Mesendoderm (in vitro differentiated cells): Measurements from ENCODE around the gene LENEP.

Source experiments
- DNase-seq: peaks from one replicate; pipeline ENCODE4 v3.0.0; 2013
- H2AK5ac ChIP-seq: 2 replicates; pipeline ENCODE4 v1.6.1; 2013; ENCODE audit warnings: low read length, inconsistent platforms
- H2BK120ac ChIP-seq: 2 replicates; pipeline ENCODE4 v1.6.1; 2013; ENCODE audit warnings: low read depth, mild to moderate bottlenecking, low read length, moderate library complexity, mixed read lengths
- H2BK15ac ChIP-seq: replicated peaks from 2 replicates; pipeline ENCODE4 v1.6.1; 2013; ENCODE audit warnings: low read depth, mild to moderate bottlenecking, moderate library complexity
- H2BK5ac ChIP-seq: 2 replicates; pipeline ENCODE4 v1.6.1; 2013; ENCODE audit warnings: low read length, inconsistent platforms
- H3K18ac ChIP-seq: 2 replicates; pipeline ENCODE4 v1.6.1; 2013; ENCODE audit warnings: mild to moderate bottlenecking, low read length, mixed read lengths
- H3K23ac ChIP-seq: one replicate; pipeline ENCODE4 v1.6.1; 2013; ENCODE audit warnings: low read length
- H3K27ac ChIP-seq: 2 replicates; pipeline ENCODE4 v1.5.1; 2013; ENCODE audit warnings: low read depth, mild to moderate bottlenecking, inconsistent platforms, low read length, moderate library complexity
- H3K27me3 ChIP-seq: 2 replicates; pipeline ENCODE4 v1.6.1; 2013; ENCODE audit warnings: low read length, control low read depth, mild to moderate bottlenecking, inconsistent platforms; ENCODE audit not compliant: insufficient read depth, poor library complexity
- H3K36me3 ChIP-seq: 2 replicates; pipeline ENCODE4 v1.6.1; 2013; ENCODE audit warnings: low read length, inconsistent platforms; ENCODE audit not compliant: control insufficient read depth, insufficient read depth
- H3K4ac ChIP-seq: one replicate; pipeline ENCODE4 v1.6.1; 2013; ENCODE audit warnings: low read depth, mild to moderate bottlenecking, low read length, moderate library complexity
- H3K4me1 ChIP-seq: 2 replicates; pipeline ENCODE4 v1.6.1; 2013; ENCODE audit warnings: low read depth, low read length, inconsistent platforms; ENCODE audit not compliant: control insufficient read depth
- H3K4me2 ChIP-seq: 2 replicates; pipeline ENCODE4 v1.6.1; 2013; ENCODE audit warnings: low read length
- H3K4me3 ChIP-seq: 2 replicates; pipeline ENCODE4 v1.5.1; 2013; ENCODE audit warnings: mild to moderate bottlenecking, low read length
- H3K56ac ChIP-seq: one replicate; pipeline ENCODE4 v1.6.1; 2013; ENCODE audit warnings: low read length
- H3K79me1 ChIP-seq: 2 replicates; pipeline ENCODE4 v1.6.1; 2013; ENCODE audit warnings: low read length, inconsistent platforms
- H3K79me2 ChIP-seq: 2 replicates; pipeline ENCODE4 v1.6.1; 2013; ENCODE audit warnings: mild to moderate bottlenecking, low read length; ENCODE audit not compliant: control insufficient read depth, insufficient read depth
- H3K9ac ChIP-seq: 2 replicates; pipeline ENCODE4 v1.6.1; 2013; ENCODE audit warnings: low read length, inconsistent platforms
- H4K5ac ChIP-seq: one replicate; pipeline ENCODE4 v1.6.1; 2013; ENCODE audit warnings: low read length
- H4K8ac ChIP-seq: one replicate; pipeline ENCODE4 v1.6.1; 2013; ENCODE audit warnings: low read depth, mild to moderate bottlenecking, control low read depth, low read length, moderate library complexity
- WGBS: extraction: QIAGEN DNeasy Blood & Tissue Kit; methylation state at CpG from one replicate; pipeline ENCODE4 v1.1.7; 2013; ENCODE audit warnings: low lambda C conversion rate, missing lambda C conversion rate; ENCODE audit not compliant: insufficient coverage; ENCODE audit errors: extremely low coverage; 5-methylcytosine and 5-hydroxymethylcytosine counted together

LENEP gene

GRCh38 chr1:155011004-155011416, 17.6 kb downstream of the LENEP start:
- no peak overlapping the region for H2AK5ac ChIP-seq
- no peak overlapping the region for H3K18ac ChIP-seq
- H2BK5ac ChIP-seq = no peak overlapping the region
- peaks cover 16% of the 10 kb centered on the region for H3K4me1 ChIP-seq
- no peak overlapping the region for H4K5ac ChIP-seq
- no peak overlapping the region for H4K8ac ChIP-seq
- peaks cover 2% of the 10 kb centered on the region for H3K79me1 ChIP-seq
- no peaks in the 10 kb centered on the region for H3K36me3 ChIP-seq
- WGBS = no CpG with 5 or more reads among the region's 5 CpGs
- no peak overlapping the region for H3K9ac ChIP-seq
- no peak overlapping the region for H3K4me2 ChIP-seq
- peaks cover 3% of the 10 kb centered on the region for H3K79me2 ChIP-seq
- H3K4ac ChIP-seq = no peak overlapping the region
- H2BK15ac ChIP-seq = no peak overlapping the region
- DNase-seq = no peak
- H3K56ac ChIP-seq = peak overlapping the region; percentile 38
- H3K27me3 ChIP-seq = no peaks in the 10 kb centered on the region
- H3K4me3 ChIP-seq = no peak overlapping the region
- H3K27ac ChIP-seq = no peak overlapping the region
- H3K23ac ChIP-seq = no peak overlapping the region
- H2BK120ac ChIP-seq = no peak overlapping the region

- Histone ChIP-seq H3K23ac (no peak overlapping the region), H4K8ac (no peak overlapping the region), H2BK15ac (no peak overlapping the region), H4K5ac (no peak overlapping the region), H3K18ac (no peak overlapping the region), H3K56ac (peak overlapping the region; percentile 54), H3K27ac (no peak overlapping the region), H3K79me1 (peaks cover 2% of the 10 kb centered on the region), H3K4ac (no peak overlapping the region), H2AK5ac (no peak overlapping the region), H3K27me3 (no peaks in the 10 kb centered on the region), H3K79me2 (peaks cover 3% of the 10 kb centered on the region), H3K4me1 (peaks cover 16% of the 10 kb centered on the region), H2BK5ac (no peak overlapping the region), H2BK120ac (no peak overlapping the region), H3K9ac (no peak overlapping the region), H3K36me3 (no peaks in the 10 kb centered on the region), H3K4me3 (no peak overlapping the region), H3K4me2 (no peak overlapping the region)
- no CpG with 5 or more reads among the region's 6 CpGs for WGBS
- no peak for DNase-seq
Measured at GRCh38 chr1:155011437-155012025, 18.1 kb downstream of the LENEP start.

- peak overlapping the region; percentile 25 for H3K9ac ChIP-seq
- H3K4me3 ChIP-seq = no peak overlapping the region
- WGBS = no CpG with 5 or more reads among the region's 9 CpGs
- no peaks in the 10 kb centered on the region for H3K27me3 ChIP-seq
- no peak overlapping the region for H3K27ac ChIP-seq
- no peak overlapping the region for H4K5ac ChIP-seq
- H3K4ac ChIP-seq = no peak overlapping the region
- no peak overlapping the region for H2AK5ac ChIP-seq
- H3K18ac ChIP-seq = no peak overlapping the region
- no peaks in the 10 kb centered on the region for H3K36me3 ChIP-seq
- DNase-seq = peak; percentile 94
- peaks cover under 1% of the 10 kb centered on the region for H3K79me2 ChIP-seq
- H3K79me1 ChIP-seq = peaks cover 2% of the 10 kb centered on the region
- H3K4me2 ChIP-seq = no peak overlapping the region
- H2BK5ac ChIP-seq = peak overlapping the region; percentile 12
- H3K56ac ChIP-seq = peak overlapping the region; percentile 54
- H2BK15ac ChIP-seq = no peak overlapping the region
- H3K23ac ChIP-seq = no peak overlapping the region
- peaks cover 17% of the 10 kb centered on the region for H3K4me1 ChIP-seq
- no peak overlapping the region for H4K8ac ChIP-seq
- no peak overlapping the region for H2BK120ac ChIP-seq
Measured at GRCh38 chr1:155012026-155012546, 18.7 kb downstream of the LENEP start.

- H3K79me2 ChIP-seq = no peaks in the 10 kb centered on the region
- no peak overlapping the region for H3K18ac ChIP-seq
- no peak overlapping the region for H3K4me3 ChIP-seq
- no CpG with 5 or more reads among the region's 3 CpGs for WGBS
- no peak overlapping the region for H3K27ac ChIP-seq
- H3K4me1 ChIP-seq = peaks cover 20% of the 10 kb centered on the region
- no peak overlapping the region for H4K8ac ChIP-seq
- no peak overlapping the region for H3K23ac ChIP-seq
- no peak overlapping the region for H2BK120ac ChIP-seq
- DNase-seq = no peak
- H3K4me2 ChIP-seq = no peak overlapping the region
- no peaks in the 10 kb centered on the region for H3K27me3 ChIP-seq
- no peak overlapping the region for H2AK5ac ChIP-seq
- no peak overlapping the region for H4K5ac ChIP-seq
- H2BK5ac ChIP-seq = no peak overlapping the region
- H3K4ac ChIP-seq = no peak overlapping the region
- no peaks in the 10 kb centered on the region for H3K36me3 ChIP-seq
- H3K9ac ChIP-seq = no peak overlapping the region
- peak overlapping the region; percentile 62 for H3K56ac ChIP-seq
- peaks cover 2% of the 10 kb centered on the region for H3K79me1 ChIP-seq
- no peak overlapping the region for H2BK15ac ChIP-seq
Measured at GRCh38 chr1:155012776-155013602, 19.6 kb downstream of the LENEP start.

GRCh38 chr1:155013632-155014031, 20.2 kb downstream of the LENEP start:
- Histone ChIP-seq H3K56ac (peak overlapping the region; percentile 62), H3K4ac (no peak overlapping the region), H3K27me3 (no peaks in the 10 kb centered on the region), H2BK120ac (no peak overlapping the region), H2BK5ac (no peak overlapping the region), H3K9ac (no peak overlapping the region), H2BK15ac (no peak overlapping the region), H3K23ac (no peak overlapping the region), H3K79me1 (peaks cover 2% of the 10 kb centered on the region), H3K4me3 (no peak overlapping the region), H2AK5ac (no peak overlapping the region), H3K4me1 (peaks cover 16% of the 10 kb centered on the region), H3K79me2 (no peaks in the 10 kb centered on the region), H4K8ac (no peak overlapping the region), H3K18ac (no peak overlapping the region), H3K4me2 (no peak overlapping the region), H3K27ac (no peak overlapping the region), H4K5ac (no peak overlapping the region), H3K36me3 (no peaks in the 10 kb centered on the region)
- DNase-seq = peak; percentile 33
- WGBS = no CpG with 5 or more reads among the region's 8 CpGs
